Measurements from ENCODE around the gene SLC7A9.

GRCh38 chr19:32919365-32919764, 49.8 kb upstream of the SLC7A9 start:
- no peak for TF ChIP-seq CTCF (IDR thresholded peaks at IDR 0.05; ENCODE audit: low read depth, low read length, missing input control)
- no peak for TF ChIP-seq YY1 (IDR thresholded peaks at IDR 0.05)
- TF ChIP-seq RXRA (IDR thresholded peaks at IDR 0.05), result no peak
- no peak for TF ChIP-seq GABPA (IDR thresholded peaks at IDR 0.05 in 1 of 2, conservative IDR thresholded peaks at IDR 0.05 in 1 of 2)

Measured in liver (tissue), 3 donors.